Measurements from ENCODE around the gene CHL1. TPM values are rescaled to one million over a fixed set of nuclear protein-coding genes. Genes with fewer than 3 reads are reported as not detected.

CHL1 gene
- total and polyA plus RNA-seq, 2 experiments from 2014 or later, result 1.4 to 1.9 TPM

GRCh38 chr3:414063-414462 is 217.5 kb downstream of the CHL1 start:
- H3K9me2 ChIP-seq (ENCODE audit: insufficient read depth), result no peaks in the 10 kb centered on the region
- ATAC-seq (no peak), DNase-seq (ENCODE audit: low spot score) (peak; percentile 52)
- H4K20me1 ChIP-seq (replicated peaks; ENCODE audit: insufficient read depth), result 0 out of 2 replicates have a peak, but pooled peaks cover 6% of the 10 kb centered on the region
- no peak overlapping the region for H3K27ac ChIP-seq (ENCODE audit: low read depth)
- no peak overlapping the region for H3K4me2 ChIP-seq
- Mint-ChIP-seq H3K36me3 (ENCODE audit: low read depth) (peaks cover 21% of the 10 kb centered on the region), H3K4me1 (no peaks in the 10 kb centered on the region), H3K27ac (no peak overlapping the region), H3K9me3 (peaks cover 84% of the 10 kb centered on the region), H3K27me3 (ENCODE audit: insufficient read depth, low read depth, poor library complexity) (peaks cover 2% of the 10 kb centered on the region), H3K4me3 (no peak overlapping the region)
- no peak for TF ChIP-seq NANOG (IDR thresholded peaks at IDR 0.05; ENCODE audit: borderline replicate concordance)
- peak in 1 of 2 experiments; percentile 55; a peak in 3 of 4 replicates for TF ChIP-seq CTCF (conservative IDR thresholded peaks at IDR 0.05; ENCODE audit: low read depth in 2 of 2)
- no peak for TF ChIP-seq CREB1 (CRISPR knock-in tag; IDR thresholded peaks at IDR 0.05; ENCODE audit: low read depth)
- no peak for TF ChIP-seq JUNB (IDR thresholded peaks at IDR 0.05; ENCODE audit: unreplicated experiment)
- TF ChIP-seq EZH2phosphoT487 (IDR thresholded peaks at IDR 0.05; ENCODE audit: unreplicated experiment), result no peak
- no peak for TF ChIP-seq EZH2 (IDR thresholded peaks at IDR 0.05; ENCODE audit: low read depth, unreplicated experiment)
- TF ChIP-seq, protein P1, sequence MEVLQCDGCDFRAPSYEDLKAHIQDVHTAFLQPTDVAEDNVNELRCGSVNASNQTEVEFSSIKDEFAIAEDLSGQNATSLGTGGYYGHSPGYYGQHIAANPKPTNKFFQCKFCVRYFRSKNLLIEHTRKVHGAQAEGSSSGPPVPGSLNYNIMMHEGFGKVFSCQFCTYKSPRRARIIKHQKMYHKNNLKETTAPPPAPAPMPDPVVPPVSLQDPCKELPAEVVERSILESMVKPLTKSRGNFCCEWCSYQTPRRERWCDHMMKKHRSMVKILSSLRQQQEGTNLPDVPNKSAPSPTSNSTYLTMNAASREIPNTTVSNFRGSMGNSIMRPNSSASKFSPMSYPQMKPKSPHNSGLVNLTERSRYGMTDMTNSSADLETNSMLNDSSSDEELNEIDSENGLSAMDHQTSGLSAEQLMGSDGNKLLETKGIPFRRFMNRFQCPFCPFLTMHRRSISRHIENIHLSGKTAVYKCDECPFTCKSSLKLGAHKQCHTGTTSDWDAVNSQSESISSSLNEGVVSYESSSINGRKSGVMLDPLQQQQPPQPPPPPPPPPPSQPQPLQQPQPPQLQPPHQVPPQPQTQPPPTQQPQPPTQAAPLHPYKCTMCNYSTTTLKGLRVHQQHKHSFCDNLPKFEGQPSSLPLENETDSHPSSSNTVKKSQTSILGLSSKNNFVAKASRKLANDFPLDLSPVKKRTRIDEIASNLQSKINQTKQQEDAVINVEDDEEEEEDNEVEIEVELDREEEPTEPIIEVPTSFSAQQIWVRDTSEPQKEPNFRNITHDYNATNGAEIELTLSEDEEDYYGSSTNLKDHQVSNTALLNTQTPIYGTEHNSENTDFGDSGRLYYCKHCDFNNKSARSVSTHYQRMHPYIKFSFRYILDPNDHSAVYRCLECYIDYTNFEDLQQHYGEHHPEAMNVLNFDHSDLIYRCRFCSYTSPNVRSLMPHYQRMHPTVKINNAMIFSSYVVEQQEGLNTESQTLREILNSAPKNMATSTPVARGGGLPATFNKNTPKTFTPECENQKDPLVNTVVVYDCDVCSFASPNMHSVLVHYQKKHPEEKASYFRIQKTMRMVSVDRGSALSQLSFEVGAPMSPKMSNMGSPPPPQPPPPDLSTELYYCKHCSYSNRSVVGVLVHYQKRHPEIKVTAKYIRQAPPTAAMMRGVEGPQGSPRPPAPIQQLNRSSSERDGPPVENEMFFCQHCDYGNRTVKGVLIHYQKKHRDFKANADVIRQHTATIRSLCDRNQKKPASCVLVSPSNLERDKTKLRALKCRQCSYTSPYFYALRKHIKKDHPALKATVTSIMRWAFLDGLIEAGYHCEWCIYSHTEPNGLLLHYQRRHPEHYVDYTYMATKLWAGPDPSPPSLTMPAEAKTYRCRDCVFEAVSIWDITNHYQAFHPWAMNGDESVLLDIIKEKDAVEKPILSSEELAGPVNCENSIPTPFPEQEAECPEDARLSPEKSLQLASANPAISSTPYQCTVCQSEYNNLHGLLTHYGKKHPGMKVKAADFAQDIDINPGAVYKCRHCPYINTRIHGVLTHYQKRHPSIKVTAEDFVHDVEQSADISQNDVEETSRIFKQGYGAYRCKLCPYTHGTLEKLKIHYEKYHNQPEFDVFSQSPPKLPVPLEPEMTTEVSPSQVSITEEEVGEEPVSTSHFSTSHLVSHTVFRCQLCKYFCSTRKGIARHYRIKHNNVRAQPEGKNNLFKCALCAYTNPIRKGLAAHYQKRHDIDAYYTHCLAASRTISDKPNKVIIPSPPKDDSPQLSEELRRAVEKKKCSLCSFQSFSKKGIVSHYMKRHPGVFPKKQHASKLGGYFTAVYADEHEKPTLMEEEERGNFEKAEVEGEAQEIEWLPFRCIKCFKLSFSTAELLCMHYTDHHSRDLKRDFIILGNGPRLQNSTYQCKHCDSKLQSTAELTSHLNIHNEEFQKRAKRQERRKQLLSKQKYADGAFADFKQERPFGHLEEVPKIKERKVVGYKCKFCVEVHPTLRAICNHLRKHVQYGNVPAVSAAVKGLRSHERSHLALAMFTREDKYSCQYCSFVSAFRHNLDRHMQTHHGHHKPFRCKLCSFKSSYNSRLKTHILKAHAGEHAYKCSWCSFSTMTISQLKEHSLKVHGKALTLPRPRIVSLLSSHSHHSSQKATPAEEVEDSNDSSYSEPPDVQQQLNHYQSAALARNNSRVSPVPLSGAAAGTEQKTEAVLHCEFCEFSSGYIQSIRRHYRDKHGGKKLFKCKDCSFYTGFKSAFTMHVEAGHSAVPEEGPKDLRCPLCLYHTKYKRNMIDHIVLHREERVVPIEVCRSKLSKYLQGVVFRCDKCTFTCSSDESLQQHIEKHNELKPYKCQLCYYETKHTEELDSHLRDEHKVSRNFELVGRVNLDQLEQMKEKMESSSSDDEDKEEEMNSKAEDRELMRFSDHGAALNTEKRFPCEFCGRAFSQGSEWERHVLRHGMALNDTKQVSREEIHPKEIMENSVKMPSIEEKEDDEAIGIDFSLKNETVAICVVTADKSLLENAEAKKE (CRISPR knock-in tag; IDR thresholded peaks at IDR 0.05), result no peak
- H3F3A ChIP-seq (replicated peaks; ENCODE audit: low read depth), result no peaks in the 10 kb centered on the region
- peaks cover 41% of the 10 kb centered on the region for H3K27me3 ChIP-seq (ENCODE audit: insufficient read depth)
- no peaks in the 10 kb centered on the region for H3K4me1 ChIP-seq (ENCODE audit: insufficient read depth)
- H3K36me3 ChIP-seq (ENCODE audit: insufficient read depth), result no peaks in the 10 kb centered on the region
- H3K4me3 ChIP-seq, result no peak overlapping the region
- H2AFZ ChIP-seq, result no peak overlapping the region
- H3K79me2 ChIP-seq (replicated peaks; ENCODE audit: insufficient read depth), result no peaks in the 10 kb centered on the region
